Kidney epithelial cell (primary cell): ENCODE results near the gene FAN1. TPM values are rescaled to one million over a fixed set of nuclear protein-coding genes. Genes with fewer than 3 reads are reported as not detected.

ENCODE experiments used
- DNase-seq: peaks from one replicate; pipeline ENCODE4 v3.0.0-alpha.2; 2010; ENCODE audit warnings: low read depth
- H3K27me3 ChIP-seq: 2 replicates; pipeline ENCODE4 v1.6.0; 2011; ENCODE audit warnings: low read length; ENCODE audit not compliant: control insufficient read depth, insufficient read depth
- H3K36me3 ChIP-seq: 2 replicates; pipeline ENCODE4 v1.5.1; 2011; ENCODE audit warnings: low read length; ENCODE audit not compliant: control insufficient read depth, insufficient read depth
- H3K4me3 ChIP-seq: 2 replicates; pipeline ENCODE4 v1.5.1; 2011; ENCODE audit warnings: low read depth, mild to moderate bottlenecking, control low read depth, low read length
- CTCF ChIP-seq: IDR thresholded peaks from 2 replicates; pipeline ENCODE4 v1.5.1; 2011; ENCODE audit warnings: mild to moderate bottlenecking, moderate library complexity, low read length, control low read depth, inconsistent platforms; ENCODE audit not compliant: insufficient read depth, poor library complexity, severe bottlenecking
- total RNA-seq: library from RNA; depleted of rRNA; stranded (reverse); fragments of >200 nt; gene quantifications from 2 replicates; pipeline ENCODE4 v1.2.3, GENCODE V29; 2015

FAN1 gene
- total RNA-seq, 1 donor from 2014 or later, result 12.1 TPM

- Histone ChIP-seq H3K36me3 (no peaks in the 10 kb centered on the region), H3K27me3 (no peaks in the 10 kb centered on the region)
- TF ChIP-seq CTCF, result no peak
Observed at GRCh38 chr15:30917013-30917412, 13.3 kb downstream of the FAN1 start.

GRCh38 chr15:30917675-30918074 lies 14.0 kb downstream of the FAN1 start:
- DNase-seq, result no peak
- Histone ChIP-seq H3K4me3 (no peak overlapping the region), H3K36me3 (no peaks in the 10 kb centered on the region), H3K27me3 (no peaks in the 10 kb centered on the region)
- TF ChIP-seq CTCF, result no peak

More at GRCh38 chr15:30917013-30917412, 13.3 kb downstream of the FAN1 start:
- DNase-seq, result no peak
- no peak overlapping the region for H3K4me3 ChIP-seq

GRCh38 chr15:30918366-30918765 lies 14.7 kb downstream of the FAN1 start:
- Histone ChIP-seq H3K27me3 (no peaks in the 10 kb centered on the region), H3K36me3 (no peaks in the 10 kb centered on the region), H3K4me3 (no peak overlapping the region)
- TF ChIP-seq CTCF, result no peak
- no peak for DNase-seq

GRCh38 chr15:30919877-30920550 lies 16.3 kb downstream of the FAN1 start:
- no peaks in the 10 kb centered on the region for H3K36me3 ChIP-seq
- no peaks in the 10 kb centered on the region for H3K27me3 ChIP-seq
- H3K4me3 ChIP-seq, result no peak overlapping the region
- DNase-seq, result no peak
- TF ChIP-seq CTCF, result no peak

GRCh38 chr15:30921106-30921505 lies 17.4 kb downstream of the FAN1 start:
- Histone ChIP-seq H3K27me3 (no peaks in the 10 kb centered on the region), H3K4me3 (no peak overlapping the region), H3K36me3 (no peaks in the 10 kb centered on the region)
- no peak for DNase-seq
- no peak for TF ChIP-seq CTCF

GRCh38 chr15:30921781-30922479 lies 18.2 kb downstream of the FAN1 start:
- peak; percentile 54 for DNase-seq
- no peaks in the 10 kb centered on the region for H3K36me3 ChIP-seq
- no peak for TF ChIP-seq CTCF
- no peaks in the 10 kb centered on the region for H3K27me3 ChIP-seq
- no peak overlapping the region for H3K4me3 ChIP-seq
